Endodermal cell (in vitro differentiated cells): ENCODE measurements around the gene CHI3L2. TPM values are rescaled to one million over a fixed set of nuclear protein-coding genes. Genes with fewer than 3 reads are reported as not detected.

Experiments
- DNase-seq: peaks from one replicate; pipeline ENCODE4 v3.0.0-alpha.2; 2017
- H3K27ac ChIP-seq: 2 replicates; pipeline ENCODE4 v1.5.1; 2013; ENCODE audit warnings: mild to moderate bottlenecking, low read depth, low read length, moderate library complexity
- H3K27me3 ChIP-seq: 2 replicates; pipeline ENCODE4 v1.6.1; 2013; ENCODE audit warnings: mild to moderate bottlenecking, low read length, moderate library complexity; ENCODE audit not compliant: insufficient read depth, control insufficient read depth, poor library complexity, severe bottlenecking
- H3K36me3 ChIP-seq: 2 replicates; pipeline ENCODE4 v1.7.0; 2013; ENCODE audit warnings: mild to moderate bottlenecking, low read length, moderate library complexity; ENCODE audit not compliant: control insufficient read depth, insufficient read depth
- H3K4me1 ChIP-seq: one replicate; pipeline ENCODE4 v1.7.0; 2013; ENCODE audit warnings: low read length; ENCODE audit not compliant: control insufficient read depth, insufficient read depth
- H3K4me3 ChIP-seq: 2 replicates; pipeline ENCODE4 v1.5.1; 2013; ENCODE audit warnings: mild to moderate bottlenecking, low read length, moderate library complexity
- H3K9ac ChIP-seq: 2 replicates; pipeline ENCODE4 v1.6.1; 2013; ENCODE audit warnings: mild to moderate bottlenecking, low read length, moderate library complexity; ENCODE audit not compliant: poor library complexity, severe bottlenecking; ENCODE audit errors: extremely low read depth
- H3K9me3 ChIP-seq: 2 replicates; pipeline ENCODE4 v1.6.1; 2013; ENCODE audit warnings: mild to moderate bottlenecking, low read length, moderate library complexity; ENCODE audit not compliant: control insufficient read depth
- H3K27ac Mint-ChIP-seq: 2 replicates; pipeline ENCODE4 v1.8.0; 2020; ENCODE audit warnings: mixed read lengths
- H3K27me3 Mint-ChIP-seq: 2 replicates; pipeline ENCODE4 v1.8.0; 2021; ENCODE audit warnings: mild to moderate bottlenecking, mixed read lengths; ENCODE audit not compliant: insufficient read depth
- H3K36me3 Mint-ChIP-seq: 2 replicates; pipeline ENCODE4 v1.8.0; 2020; ENCODE audit warnings: low read depth, mixed read lengths
- H3K4me1 Mint-ChIP-seq: 2 replicates; pipeline ENCODE4 v1.8.0; 2020; ENCODE audit warnings: mixed read lengths
- H3K4me3 Mint-ChIP-seq: 2 replicates; pipeline ENCODE4 v1.8.0; 2020; ENCODE audit warnings: mild to moderate bottlenecking, moderate library complexity, mixed read lengths
- H3K9me3 Mint-ChIP-seq: 2 replicates; pipeline ENCODE4 v1.8.0; 2020; ENCODE audit warnings: mild to moderate bottlenecking, mixed read lengths
- WGBS, 2 experiments: methylation state at CpG; one replicate each; pipeline versions ENCODE4 v1.1.5 to v1.1.7; 2013; ENCODE audit warnings: missing lambda C conversion rate in 2 of 2, mixed read lengths in 1 of 2; ENCODE audit not compliant: insufficient coverage in 1 of 2, insufficient read length in 1 of 2; 5-methylcytosine and 5-hydroxymethylcytosine counted together
- total RNA-seq, 2 donors: library from RNA; stranded (reverse); fragmentation: NEBNext Ultra II Directional in 1 of 2; extraction: Animal tissue kit (Norgen Biotek cat#: 25700) in 1 of 2; gene quantifications; 2 replicates in 1 of 2; 3 replicates in 1 of 2; pipeline ENCODE4 v1.2.1, GENCODE V29; 2021
- TF ChIP-seq, protein P1 (sequence below): fragments of 200-600 bp; sonication (generic); conservative IDR thresholded peaks from 2 replicates; pipeline ENCODE4 v1.5.0; 2021; ENCODE audit warnings: antibody characterized with exemption, mild to moderate bottlenecking

Gene CHI3L2
- total RNA-seq, 2 donors from 2014 or later, result not detected

DNA sequence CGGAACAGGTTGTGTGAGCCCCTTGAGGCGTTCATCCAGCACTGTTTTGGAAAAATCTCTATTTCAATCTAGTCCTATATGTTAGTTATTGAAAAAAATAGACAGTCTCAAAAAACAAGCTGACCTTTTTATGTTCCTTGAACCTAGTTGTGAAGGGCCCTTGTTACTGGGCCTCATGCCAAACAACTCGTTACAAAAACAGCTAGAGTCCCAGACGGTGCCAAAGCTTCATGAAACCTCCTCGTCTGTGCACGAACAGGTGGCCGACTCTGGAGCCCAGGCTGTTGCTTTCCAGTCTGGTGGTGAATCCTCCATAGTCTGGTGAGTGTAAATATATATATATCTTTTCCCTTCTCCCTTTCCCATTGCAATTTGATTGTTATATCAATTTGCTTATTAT is 63.1 kb downstream of the CHI3L2 start, which contains the start of gene CHIA:
TSS of gene CHIA (plus strand) at position 222 of the 400 bp plus-strand sequence. CDS start 19,617 bp downstream, outside the sequence.
- Histone ChIP-seq H3K27me3 (no peaks in the 10 kb centered on the region), H3K4me3 (no peak within 1 kb of the TSS), H3K9me3 (peaks cover 12% of the 10 kb centered on the region), H3K9ac (no peak within 1 kb of the TSS), H3K27ac (no peak within 1 kb of the TSS), H3K4me1 (peaks cover 8% of the 10 kb centered on the region), H3K36me3 (no peaks in the 10 kb centered on the region)
- Mint-ChIP-seq H3K36me3 (no peaks in the 10 kb centered on the region), H3K9me3 (peaks cover 6% of the 10 kb centered on the region), H3K4me3 (no peak within 1 kb of the TSS), H3K4me1 (peaks cover 3% of the 10 kb centered on the region), H3K27ac (no peak within 1 kb of the TSS), H3K27me3 (no peaks in the 10 kb centered on the region)
- TF ChIP-seq, protein P1, sequence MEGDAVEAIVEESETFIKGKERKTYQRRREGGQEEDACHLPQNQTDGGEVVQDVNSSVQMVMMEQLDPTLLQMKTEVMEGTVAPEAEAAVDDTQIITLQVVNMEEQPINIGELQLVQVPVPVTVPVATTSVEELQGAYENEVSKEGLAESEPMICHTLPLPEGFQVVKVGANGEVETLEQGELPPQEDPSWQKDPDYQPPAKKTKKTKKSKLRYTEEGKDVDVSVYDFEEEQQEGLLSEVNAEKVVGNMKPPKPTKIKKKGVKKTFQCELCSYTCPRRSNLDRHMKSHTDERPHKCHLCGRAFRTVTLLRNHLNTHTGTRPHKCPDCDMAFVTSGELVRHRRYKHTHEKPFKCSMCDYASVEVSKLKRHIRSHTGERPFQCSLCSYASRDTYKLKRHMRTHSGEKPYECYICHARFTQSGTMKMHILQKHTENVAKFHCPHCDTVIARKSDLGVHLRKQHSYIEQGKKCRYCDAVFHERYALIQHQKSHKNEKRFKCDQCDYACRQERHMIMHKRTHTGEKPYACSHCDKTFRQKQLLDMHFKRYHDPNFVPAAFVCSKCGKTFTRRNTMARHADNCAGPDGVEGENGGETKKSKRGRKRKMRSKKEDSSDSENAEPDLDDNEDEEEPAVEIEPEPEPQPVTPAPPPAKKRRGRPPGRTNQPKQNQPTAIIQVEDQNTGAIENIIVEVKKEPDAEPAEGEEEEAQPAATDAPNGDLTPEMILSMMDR, result no peak
- 80% methylated on average over 7 of the region's 7 CpGs; no CpG with 5 or more reads in 1 of the 2 experiments for WGBS, 2 experiments
- DNase-seq, result no peak

Other genes starting within 250 kb of the CHI3L2 start
- gene DRAM2, start 87.6 kb upstream of the CHI3L2 start, total RNA-seq, result 10 to 100 TPM; 49.7 to 64.9 TPM
- gene CEPT1, start 87.5 kb upstream of the CHI3L2 start, total RNA-seq, result 10 to 100 TPM; 28.0 to 33.3 TPM
- 1 to 10 TPM in 1 of 2 donors, under 1 TPM in 1; 0.89 to 2.6 TPM for gene DENND2D, start 27.1 kb upstream of the CHI3L2 start, total RNA-seq
- gene CHIA, start 63.1 kb downstream of the CHI3L2 start, total RNA-seq, result not detected
- gene OVGP1, start 200.0 kb downstream of the CHI3L2 start, total RNA-seq, result 1 to 10 TPM in 1 of 2 donors, under 1 TPM in 1; 0.73 to 4.2 TPM
- gene WDR77, start 221.5 kb downstream of the CHI3L2 start, total RNA-seq, result 10 to 100 TPM; 60.4 to 68.4 TPM
- 100 to 1,000 TPM; 165 to 181 TPM for gene ATP5PB, start 221.8 kb downstream of the CHI3L2 start, total RNA-seq
- under 1 TPM; 0.26 to 0.60 TPM for gene C1orf162, start 246.3 kb downstream of the CHI3L2 start, total RNA-seq